ENCODE data around the gene PCDH9. TPM values are rescaled to one million over a fixed set of nuclear protein-coding genes. Genes with fewer than 3 reads are reported as not detected.

The PCDH9 gene
- total RNA-seq, 1 experiment from 2014 or later, result 4.2 TPM

- ChIA-PET CTCF (no interaction called here), POLR2A (no interaction called here)
- Histone ChIP-seq H3K9me3 (ENCODE audit: control insufficient read depth, insufficient read depth, low read depth, low read length) (no peaks in the 10 kb centered on the region), H3K27ac (ENCODE audit: low read length) (no peak overlapping the region), H3K4me3 (ENCODE audit: low read depth in 2 of 2, low read length in 2 of 2) (no peak overlapping the region), H3K4me1 (ENCODE audit: control insufficient read depth, insufficient read depth, low read length) (no peaks in the 10 kb centered on the region), H3K27me3 (ENCODE audit: control insufficient read depth, insufficient read depth, low read length) (no peaks in the 10 kb centered on the region), H3K36me3 (ENCODE audit: control insufficient read depth, insufficient read depth, low read length) (no peaks in the 10 kb centered on the region)
- intact Hi-C loops (cut with micrococcal nuclease; ENCODE audit: unreplicated experiment), result no loop called here
- no TSS peak for BruUV-seq (replicated peaks)
- in situ Hi-C loops (cut with HindIII; ENCODE audit: low pct_unique_long_range_greater_than_20kb, low sequenced_read_pairs), result no loop called here
- TF ChIP-seq TCF7L2 (IDR thresholded peaks at IDR 0.05; ENCODE audit: low read depth, low read length) (no peak), SIN3A (IDR thresholded peaks at IDR 0.05; ENCODE audit: borderline replicate concordance, insufficient read depth, low read depth, low read length) (no peak), POLR2AphosphoS5 (IDR thresholded peaks at IDR 0.05; ENCODE audit: low read depth, low read length) (no peak), REST (IDR thresholded peaks at IDR 0.05; ENCODE audit: insufficient read depth in 1 of 2, low read depth in 2 of 2, low read length in 1 of 2) (no peak), CTCF (IDR thresholded peaks at IDR 0.05) (no peak)
- ATAC-seq (no peak), DNase-seq (ENCODE audit: low read depth, low spot score) (no peak)
Observed at GRCh38 chr13:67049744-67050143, 180.4 kb downstream of the PCDH9 start.

DNA sequence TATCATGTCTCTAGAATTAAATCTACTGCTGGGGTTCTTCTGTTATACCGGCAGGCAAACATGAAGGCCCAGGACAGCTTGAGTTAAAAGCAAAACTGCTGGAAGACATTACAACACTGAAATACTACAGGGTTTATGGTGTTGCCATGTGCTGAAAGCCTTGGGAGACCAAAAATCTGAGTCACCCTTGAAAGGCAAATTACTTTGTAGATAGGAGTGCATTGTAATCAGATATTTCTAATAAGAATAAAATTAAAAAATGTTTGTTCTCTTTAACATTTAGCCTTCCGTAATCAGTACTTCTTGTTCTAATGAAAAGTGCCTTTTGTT lies 181.3 kb downstream of the PCDH9 start:
- POLR2A ChIA-PET, result no interaction called here
- DNase-seq (ENCODE audit: low read depth, low spot score) (no peak), ATAC-seq (no peak)
- Histone ChIP-seq H3K27ac (ENCODE audit: low read length) (no peak overlapping the region), H3K9me3 (ENCODE audit: control insufficient read depth, insufficient read depth, low read depth, low read length) (no peaks in the 10 kb centered on the region), H3K27me3 (ENCODE audit: control insufficient read depth, insufficient read depth, low read length) (no peaks in the 10 kb centered on the region), H3K4me1 (ENCODE audit: control insufficient read depth, insufficient read depth, low read length) (no peaks in the 10 kb centered on the region), H3K36me3 (ENCODE audit: control insufficient read depth, insufficient read depth, low read length) (no peaks in the 10 kb centered on the region), H3K4me3 (ENCODE audit: low read depth in 2 of 2, low read length in 2 of 2) (no peak overlapping the region)
- no peak for TF ChIP-seq REST (IDR thresholded peaks at IDR 0.05; ENCODE audit: insufficient read depth in 1 of 2, low read depth in 2 of 2, low read length in 1 of 2)
- TF ChIP-seq TCF7L2 (IDR thresholded peaks at IDR 0.05; ENCODE audit: low read depth, low read length), result no peak
- TF ChIP-seq CTCF (IDR thresholded peaks at IDR 0.05), result no peak
- no peak for TF ChIP-seq SIN3A (IDR thresholded peaks at IDR 0.05; ENCODE audit: borderline replicate concordance, insufficient read depth, low read depth, low read length)
- no peak for TF ChIP-seq POLR2AphosphoS5 (IDR thresholded peaks at IDR 0.05; ENCODE audit: low read depth, low read length)
- BruUV-seq (replicated peaks), result no TSS peak
- intact Hi-C loops (cut with micrococcal nuclease; ENCODE audit: unreplicated experiment), result no loop called here
- CTCF ChIA-PET, result no interaction called here
- in situ Hi-C loops (cut with HindIII; ENCODE audit: low pct_unique_long_range_greater_than_20kb, low sequenced_read_pairs), result no loop called here
